Naive thymus-derived CD4-positive, alpha-beta T cell (primary cell): ENCODE results near the gene EDIL3. TPM values are rescaled to one million over a fixed set of nuclear protein-coding genes. Genes with fewer than 3 reads are reported as not detected.

ENCODE experiments used
- ATAC-seq: fragments of 150-1000 bp; cut with Tn5 transposase; 2 replicates; pipeline ENCODE4 v1.10.0; 2021; ENCODE audit warnings: mild to moderate bottlenecking, moderate library complexity
- CTCF ChIA-PET: fragments of 350-600 bp; sonication (Branson Sonifier 250); formaldehyde crosslinking; loops from one replicate; lab custom pipeline; 2021; ENCODE audit warnings: antibody characterized with exemption; lab: Charles Lee
- POLR2A ChIA-PET: fragments of 350-600 bp; sonication (Branson Sonifier 250); formaldehyde crosslinking; loops from one replicate; lab custom pipeline; 2021; ENCODE audit warnings: antibody characterized with exemption, inconsistent platforms; lab: Charles Lee
- DNase-seq, 9 donors: peaks; one replicate each; pipeline versions ENCODE4 v3.0.0 to v3.0.0-alpha.2; 2020 to 2022; ENCODE audit warnings: mixed read lengths in 1 of 9
- H3K27ac ChIP-seq: one replicate; pipeline ENCODE4 v1.7.0; 2013; ENCODE audit warnings: mild to moderate bottlenecking, low read depth, low read length, moderate library complexity
- H3K27me3 ChIP-seq, 2 donors: one replicate each; pipeline ENCODE4 v1.7.0; 2013; ENCODE audit warnings: low read length in 2 of 2, mild to moderate bottlenecking in 2 of 2, moderate library complexity in 2 of 2; ENCODE audit not compliant: control insufficient read depth in 2 of 2, insufficient read depth in 2 of 2
- H3K36me3 ChIP-seq, 3 experiments: 1 replicate in 2 of 3; 2 replicates in 1 of 3; pipeline ENCODE4 v1.7.0; 2013; ENCODE audit warnings: low read length in 3 of 3, mild to moderate bottlenecking in 3 of 3, moderate library complexity in 1 of 3; ENCODE audit not compliant: insufficient read depth in 3 of 3, control insufficient read depth in 2 of 3
- H3K4me1 ChIP-seq, 2 donors: one replicate each; pipeline ENCODE4 v1.7.0; 2013; ENCODE audit warnings: low read length in 2 of 2, mild to moderate bottlenecking in 2 of 2, moderate library complexity in 1 of 2; ENCODE audit not compliant: control insufficient read depth in 2 of 2, insufficient read depth in 2 of 2
- H3K4me3 ChIP-seq: 2 replicates; pipeline ENCODE4 v1.7.0; 2013; ENCODE audit warnings: mild to moderate bottlenecking, low read length
- H3K9me3 ChIP-seq, 3 experiments: 1 replicate in 2 of 3; 2 replicates in 1 of 3; pipeline ENCODE4 v1.7.0; 2013; ENCODE audit warnings: low read length in 3 of 3; ENCODE audit not compliant: control insufficient read depth in 2 of 3
- H3K27ac Mint-ChIP-seq, 9 donors: one replicate each; pipeline ENCODE4 v1.8.0; 2020 to 2022; ENCODE audit warnings: mixed read lengths in 9 of 9, mild to moderate bottlenecking in 8 of 9, moderate library complexity in 5 of 9, inconsistent platforms in 2 of 9
- H3K27me3 Mint-ChIP-seq, 5 donors: one replicate each; pipeline ENCODE4 v1.8.0; 2021 to 2022; ENCODE audit warnings: mixed read lengths in 5 of 5, mild to moderate bottlenecking in 1 of 5
- H3K36me3 Mint-ChIP-seq, 5 donors: one replicate each; pipeline ENCODE4 v1.8.0; 2020 to 2022; ENCODE audit warnings: mixed read lengths in 5 of 5, mild to moderate bottlenecking in 3 of 5, inconsistent platforms in 1 of 5
- H3K4me1 Mint-ChIP-seq, 7 donors: one replicate each; pipeline ENCODE4 v1.8.0; 2020 to 2022; ENCODE audit warnings: mixed read lengths in 7 of 7, mild to moderate bottlenecking in 3 of 7, inconsistent platforms in 1 of 7
- H3K4me3 Mint-ChIP-seq, 10 donors: one replicate each; pipeline ENCODE4 v1.8.0; 2020 to 2022; ENCODE audit warnings: mild to moderate bottlenecking in 10 of 10, mixed read lengths in 10 of 10, moderate library complexity in 6 of 10, inconsistent platforms in 2 of 10
- H3K9me3 Mint-ChIP-seq, 11 donors: one replicate each; pipeline ENCODE4 v1.8.0; 2020 to 2022; ENCODE audit warnings: mixed read lengths in 11 of 11, mild to moderate bottlenecking in 4 of 11, inconsistent platforms in 1 of 11, moderate library complexity in 1 of 11
- intact Hi-C, 2 donors: fragments of 100-400 bp; cut with micrococcal nuclease; formaldehyde crosslinking; loops; one replicate each; pipeline ENCODE4 v1.15.1; 2023
- polyA plus RNA-seq, 2 donors: library from polyadenylated mRNA; unstranded; fragments of 300-500 nt; fragmentation: Illumina TruSeq; gene quantifications; one replicate each; pipeline ENCODE4 v1.2.3, GENCODE V29; 2021
- total RNA-seq, 6 experiments: library from RNA in 5 of 6; stranded (reverse) in 5 of 6; gene quantifications; 1 replicate in 5 of 6; 2 replicates in 1 of 6; pipeline ENCODE4 v1.2.3 and lab custom pipeline; 2021 to 2026

The EDIL3 gene
- total and polyA plus RNA-seq, 7 experiments from 2014 or later, result not detected

GRCh38 chr5:83921666-83922193 lies 462.9 kb downstream of the EDIL3 start:
- Mint-ChIP-seq H3K4me3 (no peak overlapping the region), H3K9me3 (peaks cover 0 to 5% (median 0%) of the 10 kb centered on the region in 11 donors), H3K27me3 (peaks cover 0 to 9% (median 3%) of the 10 kb centered on the region in 5 donors), H3K4me1 (no peaks in the 10 kb centered on the region), H3K36me3 (no peaks in the 10 kb centered on the region), H3K27ac (no peak overlapping the region)
- no peak for ATAC-seq
- H3K36me3 ChIP-seq, result no peaks in the 10 kb centered on the region
- no peak overlapping the region for H3K4me3 ChIP-seq
- intact Hi-C loops, result no loop called here
- H3K4me1 ChIP-seq, result no peaks in the 10 kb centered on the region
- CTCF ChIA-PET, result no interaction called here
- DNase-seq, result no peak
- POLR2A ChIA-PET, result no interaction called here
- no peaks in the 10 kb centered on the region for H3K9me3 ChIP-seq
- H3K27ac ChIP-seq, result no peak overlapping the region
- H3K27me3 ChIP-seq, result no peaks in the 10 kb centered on the region

- H3K4me3 Mint-ChIP-seq, result no peak overlapping the region
- H3K9me3 ChIP-seq, result no peaks in the 10 kb centered on the region
- POLR2A ChIA-PET, result no interaction called here
- H3K36me3 Mint-ChIP-seq, result no peaks in the 10 kb centered on the region
- no peaks in the 10 kb centered on the region for H3K36me3 ChIP-seq
- H3K27me3 Mint-ChIP-seq, result peaks cover 0 to 5% (median 0%) of the 10 kb centered on the region in 5 donors
- no peak for DNase-seq
- no peak for ATAC-seq
- H3K4me3 ChIP-seq, result no peak overlapping the region
- peaks cover 0 to 1% (median 0%) of the 10 kb centered on the region in 7 donors for H3K4me1 Mint-ChIP-seq
- H3K9me3 Mint-ChIP-seq, result peaks cover 0 to 5% (median 0%) of the 10 kb centered on the region in 11 donors
- intact Hi-C loops, result no loop called here
- H3K27ac ChIP-seq, result no peak overlapping the region
- CTCF ChIA-PET, result interaction anchor here (1.1 kb wide), 1 partner anchor 10 kb away, joined by 4 read pairs; no protein-coding TSS in a partner anchor
- H3K4me1 ChIP-seq, result no peaks in the 10 kb centered on the region
- H3K27me3 ChIP-seq, result no peaks in the 10 kb centered on the region
- no peak overlapping the region for H3K27ac Mint-ChIP-seq
Measured at GRCh38 chr5:83919071-83920041, 465.3 kb downstream of the EDIL3 start.

GRCh38 chr5:83917261-83917908 lies 467.3 kb downstream of the EDIL3 start:
- Histone ChIP-seq H3K4me3 (no peak overlapping the region), H3K27ac (no peak overlapping the region), H3K27me3 (no peaks in the 10 kb centered on the region), H3K4me1 (no peaks in the 10 kb centered on the region), H3K9me3 (no peaks in the 10 kb centered on the region), H3K36me3 (no peaks in the 10 kb centered on the region)
- ATAC-seq (no peak), DNase-seq (no peak)
- POLR2A ChIA-PET, result no interaction called here
- Mint-ChIP-seq H3K4me1 (peaks cover 0 to 1% (median 0%) of the 10 kb centered on the region in 7 donors), H3K27ac (no peak overlapping the region), H3K27me3 (peaks cover 0 to 5% (median 0%) of the 10 kb centered on the region in 5 donors), H3K9me3 (peaks cover 0 to 3% (median 0%) of the 10 kb centered on the region in 11 donors), H3K36me3 (no peaks in the 10 kb centered on the region), H3K4me3 (no peak overlapping the region)
- CTCF ChIA-PET, result no interaction called here
- intact Hi-C loops, result no loop called here

- Mint-ChIP-seq H3K4me3 (no peak overlapping the region), H3K36me3 (no peaks in the 10 kb centered on the region), H3K27me3 (peaks cover 0 to 5% (median 0%) of the 10 kb centered on the region in 5 donors), H3K4me1 (peaks cover 0 to 1% (median 0%) of the 10 kb centered on the region in 7 donors), H3K27ac (no peak overlapping the region), H3K9me3 (peaks cover 0 to 2% (median 0%) of the 10 kb centered on the region in 11 donors)
- Histone ChIP-seq H3K36me3 (no peaks in the 10 kb centered on the region), H3K27ac (no peak overlapping the region), H3K4me3 (no peak overlapping the region), H3K9me3 (no peaks in the 10 kb centered on the region), H3K27me3 (no peaks in the 10 kb centered on the region), H3K4me1 (no peaks in the 10 kb centered on the region)
- ATAC-seq (no peak), DNase-seq (no peak)
- ChIA-PET CTCF (no interaction called here), POLR2A (no interaction called here)
- intact Hi-C loops, result no loop called here
Measured at GRCh38 chr5:83914662-83915418, 469.8 kb downstream of the EDIL3 start.

GRCh38 chr5:83914199-83914598 lies 470.5 kb downstream of the EDIL3 start:
- Mint-ChIP-seq H3K27ac (no peak overlapping the region), H3K4me1 (peaks cover 0 to 1% (median 0%) of the 10 kb centered on the region in 7 donors), H3K27me3 (peaks cover 0 to 5% (median 0%) of the 10 kb centered on the region in 5 donors), H3K9me3 (peaks cover 0 to under 1% (median 0%) of the 10 kb centered on the region in 11 donors), H3K4me3 (no peak overlapping the region), H3K36me3 (no peaks in the 10 kb centered on the region)
- no peaks in the 10 kb centered on the region for H3K27me3 ChIP-seq
- DNase-seq, result no peak
- ChIA-PET CTCF (no interaction called here), POLR2A (no interaction called here)
- H3K4me1 ChIP-seq, result no peaks in the 10 kb centered on the region
- no peak overlapping the region for H3K27ac ChIP-seq
- H3K4me3 ChIP-seq, result no peak overlapping the region
- intact Hi-C loops, result no loop called here
- ATAC-seq, result no peak
- H3K9me3 ChIP-seq, result no peaks in the 10 kb centered on the region
- no peaks in the 10 kb centered on the region for H3K36me3 ChIP-seq

GRCh38 chr5:83913593-83913992 lies 471.1 kb downstream of the EDIL3 start:
- peaks cover 0 to 1% (median 0%) of the 10 kb centered on the region in 7 donors for H3K4me1 Mint-ChIP-seq
- no peak overlapping the region for H3K27ac ChIP-seq
- no peaks in the 10 kb centered on the region for H3K9me3 Mint-ChIP-seq
- H3K27me3 ChIP-seq, result no peaks in the 10 kb centered on the region
- no peaks in the 10 kb centered on the region for H3K9me3 ChIP-seq
- ChIA-PET POLR2A (no interaction called here), CTCF (no interaction called here)
- ATAC-seq, result no peak
- H3K27ac Mint-ChIP-seq, result no peak overlapping the region
- no peaks in the 10 kb centered on the region for H3K36me3 ChIP-seq
- no peak for DNase-seq
- H3K4me1 ChIP-seq, result no peaks in the 10 kb centered on the region
- H3K27me3 Mint-ChIP-seq, result peaks cover 0 to 5% (median 0%) of the 10 kb centered on the region in 5 donors
- H3K36me3 Mint-ChIP-seq, result no peaks in the 10 kb centered on the region
- intact Hi-C loops, result no loop called here
- H3K4me3 ChIP-seq, result no peak overlapping the region
- no peak overlapping the region for H3K4me3 Mint-ChIP-seq
